Kidney epithelial cell (primary cell): ENCODE measurements around the gene ITFG2. TPM values are rescaled to one million over a fixed set of nuclear protein-coding genes. Genes with fewer than 3 reads are reported as not detected.

Experiments used
- DNase-seq: peaks from one replicate; pipeline ENCODE4 v3.0.0-alpha.2; 2010; ENCODE audit warnings: low read depth
- H3K27me3 ChIP-seq: 2 replicates; pipeline ENCODE4 v1.6.0; 2011; ENCODE audit warnings: low read length; ENCODE audit not compliant: control insufficient read depth, insufficient read depth
- H3K36me3 ChIP-seq: 2 replicates; pipeline ENCODE4 v1.5.1; 2011; ENCODE audit warnings: low read length; ENCODE audit not compliant: control insufficient read depth, insufficient read depth
- H3K4me3 ChIP-seq: 2 replicates; pipeline ENCODE4 v1.5.1; 2011; ENCODE audit warnings: low read depth, mild to moderate bottlenecking, control low read depth, low read length
- total RNA-seq: library from RNA; depleted of rRNA; stranded (reverse); fragments of >200 nt; gene quantifications from 2 replicates; pipeline ENCODE4 v1.2.3, GENCODE V29; 2015
- TF ChIP-seq, protein P1 (sequence below): IDR thresholded peaks from 2 replicates; pipeline ENCODE4 v1.5.1; 2011; ENCODE audit warnings: mild to moderate bottlenecking, moderate library complexity, low read length, control low read depth, inconsistent platforms; ENCODE audit not compliant: insufficient read depth, poor library complexity, severe bottlenecking

ITFG2 gene
- total RNA-seq = 26.1 and 34.4 TPM in 2 replicates

DNA sequence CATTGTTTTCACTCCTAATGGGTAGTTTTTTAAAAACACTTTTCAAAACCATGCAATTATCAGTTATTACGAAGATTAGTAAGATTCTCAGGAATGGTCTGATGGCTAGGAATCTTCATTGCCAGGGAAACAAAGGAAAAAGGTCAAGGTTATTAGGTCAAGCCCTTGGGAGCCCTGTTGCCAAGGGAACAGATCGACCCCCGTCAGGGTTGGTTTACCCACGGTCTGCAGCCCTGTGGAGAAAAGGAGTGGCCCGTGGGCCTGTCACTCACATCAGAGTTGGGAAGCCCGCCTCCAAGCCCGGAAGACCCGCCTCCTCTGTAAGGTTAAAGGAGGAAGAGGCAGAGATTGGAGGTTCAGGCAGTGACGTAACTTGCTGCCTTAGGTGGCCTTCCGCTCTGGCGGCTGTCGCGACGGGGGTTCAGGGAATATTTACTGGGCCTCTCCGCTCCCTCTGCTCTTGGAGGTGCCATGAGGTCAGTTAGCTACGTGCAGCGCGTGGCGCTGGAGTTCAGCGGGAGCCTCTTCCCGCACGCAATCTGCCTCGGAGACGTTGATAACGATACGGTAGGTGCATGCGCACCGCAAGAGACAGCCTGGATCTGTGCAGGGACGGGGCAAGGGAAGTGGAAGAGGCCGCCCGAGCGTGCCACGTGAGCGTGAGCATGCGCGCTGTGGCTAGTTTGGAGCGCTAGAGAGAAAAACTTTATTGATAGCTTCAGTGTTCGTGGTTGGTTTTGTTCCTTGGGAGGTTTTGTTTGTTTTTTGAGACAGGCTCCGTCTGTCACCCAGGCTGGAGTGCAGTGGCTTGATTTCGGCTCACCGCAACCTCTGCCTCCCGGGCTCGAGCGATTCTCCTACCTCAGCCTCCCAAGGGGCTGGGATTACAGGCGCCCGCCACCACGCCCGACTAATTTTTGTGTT lies at the start of gene ITFG2:
Gene ITFG2 (plus strand): TSS at position 379 of the 924 bp plus-strand sequence. CDS start 93 bp downstream, at position 472.
- no peaks in the 10 kb centered on the region for H3K36me3 ChIP-seq
- peak; percentile 95 for DNase-seq
- peak within 1 kb of the TSS; percentile 87 for H3K4me3 ChIP-seq
- H3K27me3 ChIP-seq = no peaks in the 10 kb centered on the region
- TF ChIP-seq, protein P1, sequence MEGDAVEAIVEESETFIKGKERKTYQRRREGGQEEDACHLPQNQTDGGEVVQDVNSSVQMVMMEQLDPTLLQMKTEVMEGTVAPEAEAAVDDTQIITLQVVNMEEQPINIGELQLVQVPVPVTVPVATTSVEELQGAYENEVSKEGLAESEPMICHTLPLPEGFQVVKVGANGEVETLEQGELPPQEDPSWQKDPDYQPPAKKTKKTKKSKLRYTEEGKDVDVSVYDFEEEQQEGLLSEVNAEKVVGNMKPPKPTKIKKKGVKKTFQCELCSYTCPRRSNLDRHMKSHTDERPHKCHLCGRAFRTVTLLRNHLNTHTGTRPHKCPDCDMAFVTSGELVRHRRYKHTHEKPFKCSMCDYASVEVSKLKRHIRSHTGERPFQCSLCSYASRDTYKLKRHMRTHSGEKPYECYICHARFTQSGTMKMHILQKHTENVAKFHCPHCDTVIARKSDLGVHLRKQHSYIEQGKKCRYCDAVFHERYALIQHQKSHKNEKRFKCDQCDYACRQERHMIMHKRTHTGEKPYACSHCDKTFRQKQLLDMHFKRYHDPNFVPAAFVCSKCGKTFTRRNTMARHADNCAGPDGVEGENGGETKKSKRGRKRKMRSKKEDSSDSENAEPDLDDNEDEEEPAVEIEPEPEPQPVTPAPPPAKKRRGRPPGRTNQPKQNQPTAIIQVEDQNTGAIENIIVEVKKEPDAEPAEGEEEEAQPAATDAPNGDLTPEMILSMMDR = no peak

DNA sequence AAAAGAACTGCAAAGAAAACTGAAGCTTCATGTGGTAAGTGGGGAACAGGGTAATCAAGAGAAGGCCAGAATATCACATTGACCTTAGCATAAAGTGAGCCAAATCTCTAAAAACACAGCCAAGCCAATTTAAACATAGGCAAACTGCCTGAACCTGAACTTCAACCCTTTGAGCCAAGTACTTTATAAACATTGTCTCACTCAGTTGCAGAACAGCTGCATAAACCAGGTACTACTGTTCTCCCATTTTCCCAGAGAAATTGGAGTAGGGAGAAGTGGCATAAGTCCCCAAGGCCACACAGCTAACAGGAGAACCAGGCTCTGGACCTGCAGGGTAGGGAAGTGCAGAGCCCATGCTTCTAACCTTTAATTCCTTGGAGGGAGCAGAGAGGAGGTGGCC lies 48.1 kb upstream of the ITFG2 start:
- no peaks in the 10 kb centered on the region for H3K36me3 ChIP-seq
- TF ChIP-seq, protein P1 = no peak
- DNase-seq = no peak
- no peaks in the 10 kb centered on the region for H3K27me3 ChIP-seq
- no peak overlapping the region for H3K4me3 ChIP-seq

DNA sequence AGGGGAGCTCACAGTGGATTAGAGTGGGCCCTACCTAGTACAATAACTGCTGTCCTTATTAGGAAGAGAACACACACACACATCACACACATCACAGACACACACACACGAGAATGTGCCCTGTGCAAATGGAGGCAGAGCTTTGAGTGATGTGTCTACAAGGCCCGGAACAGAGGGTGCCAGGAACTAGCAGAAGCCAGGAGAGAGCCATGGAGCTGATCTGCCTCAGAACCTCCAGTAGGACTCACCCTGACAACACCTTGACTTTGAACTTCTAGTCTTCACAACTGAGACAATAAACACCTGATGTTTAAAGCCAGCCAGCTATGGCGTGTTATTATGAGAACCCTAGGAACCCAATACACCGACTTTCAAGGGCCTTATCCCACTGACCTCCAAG lies 47.4 kb upstream of the ITFG2 start:
- Histone ChIP-seq H3K4me3 (no peak overlapping the region), H3K27me3 (no peaks in the 10 kb centered on the region), H3K36me3 (no peaks in the 10 kb centered on the region)
- no peak for DNase-seq
- TF ChIP-seq, protein P1 = no peak

DNA sequence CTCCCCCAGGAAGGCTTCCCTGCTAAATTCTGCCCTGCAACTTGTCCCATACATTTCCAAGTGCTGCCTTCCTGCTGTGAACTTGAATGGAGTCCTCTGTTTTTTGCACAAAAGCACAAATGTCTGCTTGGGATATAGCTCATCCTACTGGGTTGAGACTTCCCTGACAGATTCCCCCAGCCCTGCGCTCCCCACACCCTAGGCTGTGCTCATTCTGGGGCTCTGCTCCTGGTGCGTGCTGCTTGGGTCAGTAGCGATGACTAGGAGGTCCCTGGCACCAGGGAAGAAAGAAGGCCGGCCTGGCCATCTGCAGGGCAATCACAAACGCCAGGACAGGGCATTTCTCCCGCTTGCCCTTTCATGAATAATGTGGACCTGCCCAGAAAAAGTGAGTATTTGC lies 46.9 kb upstream of the ITFG2 start:
- Histone ChIP-seq H3K36me3 (no peaks in the 10 kb centered on the region), H3K4me3 (no peak overlapping the region), H3K27me3 (no peaks in the 10 kb centered on the region)
- DNase-seq = no peak
- TF ChIP-seq, protein P1 = no peak

DNA sequence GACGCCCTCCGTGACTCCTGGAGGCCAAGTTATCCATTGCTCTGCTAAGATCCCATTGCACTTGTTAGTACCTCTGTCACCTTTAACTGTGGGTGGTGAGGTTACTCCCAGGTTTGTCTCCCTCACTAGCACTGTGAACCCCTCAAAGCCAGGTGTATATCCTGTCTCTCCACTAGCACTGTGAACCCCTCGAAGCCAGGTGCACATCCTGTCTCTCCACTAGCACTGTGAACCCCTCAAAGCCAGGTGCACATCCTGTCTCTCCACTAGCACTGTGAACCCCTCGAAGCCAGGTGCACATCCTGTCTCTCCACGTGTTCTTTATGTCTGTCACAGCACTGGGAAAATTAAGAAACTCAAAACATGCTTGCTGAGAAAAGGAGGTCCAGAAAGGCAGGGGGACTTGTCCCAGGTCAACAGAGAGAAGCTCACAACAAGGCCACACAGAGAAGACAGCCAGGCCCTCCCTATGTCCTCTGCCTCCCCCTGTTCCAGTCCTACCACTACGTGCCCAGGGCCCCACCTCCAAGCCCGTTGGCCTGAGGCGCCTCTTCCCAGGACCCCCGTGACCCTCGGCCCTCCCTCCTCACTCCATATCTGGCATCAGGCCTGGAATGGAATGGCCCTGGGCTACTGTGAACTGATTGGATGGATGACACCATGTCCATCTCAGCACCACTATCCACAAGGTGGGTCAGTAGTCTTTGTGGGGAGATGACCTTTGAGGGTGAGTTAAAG lies 44.1 kb upstream of the ITFG2 start:
- TF ChIP-seq, protein P1 = no peak
- DNase-seq = no peak
- Histone ChIP-seq H3K27me3 (peaks cover 3% of the 10 kb centered on the region), H3K4me3 (no peak overlapping the region), H3K36me3 (no peaks in the 10 kb centered on the region)
